Amygdala (tissue), 56 donors: Measurements from ENCODE around the gene MEIOSIN.
A peak's percentile ranks its signal among the peaks of the same experiment; 100 is the strongest.

Source experiments
- DNase-seq, 56 donors: peaks; one replicate each; lab custom pipeline; 2025; lab: John Stamatoyannopoulos, UW

MEIOSIN gene

DNA sequence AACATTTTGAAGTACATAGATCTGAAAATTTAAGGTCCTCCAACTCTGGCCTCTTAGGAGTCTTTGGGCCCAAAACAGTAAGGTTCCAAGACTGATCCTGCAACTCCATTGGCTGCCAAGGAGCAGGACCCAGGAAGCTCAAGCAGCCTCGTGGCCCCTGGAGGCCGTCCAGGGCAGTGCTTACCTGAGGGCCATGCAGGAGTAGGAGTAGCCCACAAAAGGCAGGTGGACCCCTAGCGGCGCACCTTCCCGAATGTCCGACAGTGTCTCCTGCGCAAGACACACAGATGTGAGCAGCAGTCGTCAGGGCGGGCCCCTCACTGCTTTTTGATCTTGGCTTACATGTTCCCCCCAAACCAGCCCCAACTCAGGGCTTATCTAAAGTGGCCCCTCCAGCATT is 41.5 kb downstream of the MEIOSIN start:
- no peak for DNase-seq

DNA sequence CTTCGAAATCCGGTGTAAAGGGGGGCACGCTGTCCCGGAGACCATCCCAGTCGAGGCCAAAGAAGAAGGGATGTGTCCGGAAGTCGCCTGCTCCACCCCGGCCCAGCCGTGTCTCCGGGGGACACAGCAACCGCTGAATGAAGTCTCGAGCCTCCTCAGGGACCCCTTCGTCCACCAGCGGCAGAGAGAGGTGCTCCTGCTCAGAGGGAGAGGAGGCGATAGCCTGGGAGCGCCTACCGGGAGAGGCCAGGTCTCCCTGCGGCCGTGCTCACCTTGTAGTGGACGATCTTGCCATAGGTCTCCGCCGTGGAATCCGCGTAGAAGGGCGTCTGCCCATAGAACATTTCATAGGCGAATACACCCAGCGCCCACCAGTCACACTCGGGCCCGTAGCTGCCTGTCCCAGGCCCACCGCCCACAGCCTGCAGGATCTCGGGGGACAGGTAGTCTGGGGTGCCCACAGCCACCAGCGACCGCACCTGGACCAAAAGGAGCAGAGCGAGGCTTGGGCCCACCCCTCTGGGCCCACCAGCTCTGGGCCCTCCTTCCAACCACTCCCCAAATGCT is 44.2 kb downstream of the MEIOSIN start:
- no peak for DNase-seq

DNA sequence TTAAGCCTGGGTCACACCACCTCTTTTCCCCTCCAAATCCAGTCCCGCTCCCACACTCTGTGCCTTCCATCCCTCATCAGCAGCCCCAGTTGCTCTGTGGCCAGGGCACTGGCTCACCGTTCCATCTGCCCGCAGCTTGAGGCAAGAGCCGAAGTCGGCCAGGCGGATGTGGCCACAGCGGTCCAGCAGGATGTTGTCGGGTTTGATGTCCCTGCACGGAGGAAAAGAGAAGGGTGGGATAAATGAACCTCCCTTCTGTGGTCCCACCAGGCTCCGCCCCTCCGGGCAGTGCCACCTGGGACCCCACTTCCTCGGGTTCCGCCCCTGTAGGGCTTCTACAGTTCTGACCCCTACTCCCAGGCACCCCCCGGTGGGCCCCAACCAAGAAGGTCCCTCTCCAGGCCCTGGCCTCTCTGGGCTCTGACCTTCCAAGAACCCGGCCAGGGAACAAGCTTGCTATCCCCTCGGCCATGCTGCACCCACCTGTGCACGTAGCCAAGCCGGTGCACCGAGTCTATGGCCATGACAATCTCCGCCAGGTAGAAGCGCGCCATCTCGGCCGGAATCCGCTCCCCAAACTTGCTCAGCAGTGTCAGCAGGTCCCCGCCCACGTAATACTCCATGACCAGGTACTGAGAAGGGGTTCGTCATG is 44.9 kb downstream of the MEIOSIN start:
- DNase-seq, result no peak

DNA sequence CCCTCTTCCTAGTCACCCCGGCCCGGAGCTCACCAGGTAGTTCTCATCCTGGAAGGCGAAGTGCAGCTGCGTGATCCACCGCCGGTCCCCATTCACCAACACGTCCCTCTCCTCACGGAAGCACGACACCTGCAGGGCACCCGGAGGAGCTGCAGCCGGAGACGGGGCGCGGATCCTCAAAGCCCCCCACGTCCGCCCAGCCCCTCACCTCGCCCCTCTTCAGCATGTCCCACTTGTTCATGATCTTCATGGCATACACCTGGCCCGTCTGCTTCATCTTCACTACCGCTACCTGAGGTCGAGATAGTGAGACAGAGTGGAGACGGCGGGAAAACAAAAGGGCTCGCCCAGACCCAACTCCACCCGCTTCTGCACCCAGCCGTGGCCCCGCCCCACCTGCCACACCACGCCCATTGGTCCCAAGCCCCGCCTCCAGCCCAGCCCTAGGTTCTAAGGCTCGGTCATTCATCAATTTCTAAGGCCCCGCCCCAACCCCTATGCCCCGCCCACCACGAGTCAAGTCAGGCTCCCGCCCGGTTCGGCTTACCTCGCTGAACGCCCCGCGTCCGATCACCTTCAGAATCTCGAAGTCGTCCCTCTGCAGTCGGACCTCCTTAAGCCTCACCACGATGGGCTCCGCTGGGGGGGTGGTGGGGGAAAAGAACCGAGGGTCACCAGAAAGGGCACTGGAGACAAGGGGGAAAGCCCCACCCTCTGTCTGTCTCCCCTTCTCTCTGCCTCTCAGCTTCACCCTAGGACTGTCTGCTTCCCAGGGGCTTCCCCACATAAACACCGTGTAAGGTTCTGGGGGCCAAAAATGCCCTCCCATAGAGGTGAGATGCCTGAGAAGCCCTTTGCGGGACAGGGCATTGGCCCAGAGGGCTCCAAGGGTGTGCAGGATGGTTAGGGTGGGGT is 46.2 kb downstream of the MEIOSIN start:
- peak in 1 of 56 donors; percentile 49 for DNase-seq

DNA sequence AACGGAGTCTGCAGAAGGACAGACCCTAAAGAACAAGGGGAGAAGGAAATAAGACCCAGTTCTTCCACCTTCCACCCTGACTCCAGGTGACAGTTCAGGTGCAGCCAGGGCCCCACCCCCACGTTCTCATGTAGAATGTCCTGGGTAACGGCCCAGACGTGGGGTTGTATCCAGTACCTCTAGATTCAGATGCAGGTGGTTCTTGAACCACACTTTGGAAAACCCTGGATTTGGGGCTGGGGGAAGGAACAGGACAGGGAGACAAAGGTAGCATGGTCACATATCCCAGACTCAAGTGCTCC is 46.9 kb downstream of the MEIOSIN start:
- no peak for DNase-seq

DNA sequence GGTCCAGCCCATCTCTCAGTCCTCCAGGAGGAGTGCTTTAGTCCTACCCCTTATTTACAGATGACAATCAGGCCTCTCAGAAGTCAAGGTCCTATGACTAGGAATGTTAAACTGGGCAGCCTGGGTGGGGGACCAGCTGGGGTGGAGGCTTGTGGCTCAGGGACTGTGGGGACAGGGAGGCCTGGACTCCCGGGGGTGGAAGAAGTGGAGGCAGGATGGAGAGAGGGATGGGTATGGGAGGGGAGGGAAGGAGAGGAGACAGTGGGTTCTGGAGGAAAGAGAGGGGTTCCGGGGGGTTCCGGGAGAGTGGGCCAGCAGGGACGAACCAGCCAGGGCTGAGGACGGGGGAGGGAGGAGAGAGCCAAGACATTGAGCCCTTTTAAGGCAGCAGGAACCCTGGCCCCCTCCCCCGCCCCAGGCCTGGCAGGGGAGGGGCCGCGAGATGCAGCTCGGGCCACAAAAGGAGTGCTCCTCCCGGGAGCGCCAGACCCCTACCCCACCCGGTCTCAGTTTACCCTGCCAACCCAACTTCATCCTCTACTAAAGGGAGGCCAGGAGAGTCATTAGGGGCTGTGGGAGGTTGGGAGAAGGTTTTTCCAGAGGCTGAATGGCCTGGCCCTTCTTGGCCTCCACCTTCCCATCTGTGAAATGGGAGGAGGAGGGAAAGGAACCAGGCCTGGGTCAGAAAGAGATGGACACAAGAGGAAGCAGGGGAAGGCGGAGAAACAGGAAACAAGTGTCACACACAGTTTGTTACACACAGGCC is 47.4 kb downstream of the MEIOSIN start:
- no peak for DNase-seq

DNA sequence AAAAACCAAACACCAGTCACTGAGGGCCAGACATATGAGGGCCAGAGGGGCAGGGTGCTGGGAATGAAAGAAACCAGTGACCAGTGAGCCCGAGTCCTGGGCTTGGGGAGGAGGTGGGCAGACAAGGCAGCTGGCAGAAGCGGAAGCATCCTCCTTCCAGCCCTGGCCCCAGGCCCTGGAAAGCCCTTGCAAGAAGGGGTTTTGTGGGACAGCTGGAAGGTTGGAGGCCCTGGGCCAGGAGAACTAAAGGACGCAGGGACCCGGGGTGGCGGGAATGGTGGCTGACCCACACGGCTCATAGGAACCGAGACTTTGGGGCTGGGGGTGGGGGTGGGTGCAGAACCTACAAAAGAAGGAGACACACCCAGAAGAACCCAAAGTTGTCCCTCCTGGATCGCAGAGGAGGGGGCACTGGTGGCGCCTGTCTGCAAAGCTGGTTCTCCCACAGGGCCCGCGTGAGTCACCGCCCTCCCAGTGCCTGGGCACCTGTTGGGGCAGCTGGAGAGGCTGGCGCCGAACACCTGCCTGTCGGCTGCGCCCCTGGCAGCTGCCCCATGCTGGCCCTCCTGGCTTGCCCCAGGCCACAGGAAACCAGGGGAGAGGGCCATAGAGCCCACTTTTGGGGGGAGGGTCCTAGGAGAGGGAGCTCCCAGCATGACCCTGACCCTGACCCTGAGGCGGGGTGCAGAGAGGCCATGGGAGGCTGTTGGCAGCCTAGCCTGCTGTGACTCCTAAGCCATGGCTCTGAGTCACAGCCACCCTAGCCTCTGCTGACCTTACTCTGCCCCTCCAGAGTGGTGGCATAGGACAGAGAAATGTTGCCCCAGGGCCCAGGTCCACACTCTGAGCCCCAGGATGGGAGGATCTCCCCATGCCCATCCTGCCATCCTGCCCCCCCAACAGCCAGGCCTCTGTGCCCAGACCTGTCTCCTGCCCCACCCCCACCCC is 48.2 kb downstream of the MEIOSIN start:
- DNase-seq, result peak in 2 of 56 donors; percentile 6 to 10

DNA sequence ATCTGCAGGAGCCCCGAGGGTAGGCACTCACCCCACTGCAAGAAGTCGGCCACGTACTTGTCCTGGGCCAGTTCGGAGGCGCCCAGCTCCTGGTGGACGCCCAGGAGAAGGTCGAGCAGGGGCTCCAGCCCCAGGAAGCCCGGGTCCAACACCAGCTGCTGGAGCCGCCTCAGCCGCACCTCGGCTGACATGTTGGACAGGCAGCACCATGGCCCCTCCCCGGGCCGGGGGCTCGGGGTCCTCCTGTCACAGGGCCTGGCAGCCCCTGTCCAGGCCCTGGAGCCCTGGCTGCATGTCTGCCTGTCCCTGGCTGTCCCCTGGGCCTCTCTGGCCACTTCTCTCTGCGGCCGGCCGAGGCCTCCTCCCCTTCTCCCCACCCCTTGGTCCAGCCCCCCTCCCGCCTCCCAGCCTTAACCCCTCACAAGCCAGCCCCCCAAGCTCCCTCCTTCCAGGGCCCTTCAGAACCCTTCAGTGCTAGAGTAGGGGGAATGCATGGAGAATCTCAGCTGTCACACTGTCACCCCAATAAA is 49.0 kb downstream of the MEIOSIN start, which contains the start of gene DMPK:
Gene DMPK, minus strand, starts transcription at position 329 of the 530 bp plus-strand sequence. Its CDS starts 138 bp downstream, at position 191.
- peak in 12 of 56 donors; percentile 10 to 42 (median 26) for DNase-seq

DNA sequence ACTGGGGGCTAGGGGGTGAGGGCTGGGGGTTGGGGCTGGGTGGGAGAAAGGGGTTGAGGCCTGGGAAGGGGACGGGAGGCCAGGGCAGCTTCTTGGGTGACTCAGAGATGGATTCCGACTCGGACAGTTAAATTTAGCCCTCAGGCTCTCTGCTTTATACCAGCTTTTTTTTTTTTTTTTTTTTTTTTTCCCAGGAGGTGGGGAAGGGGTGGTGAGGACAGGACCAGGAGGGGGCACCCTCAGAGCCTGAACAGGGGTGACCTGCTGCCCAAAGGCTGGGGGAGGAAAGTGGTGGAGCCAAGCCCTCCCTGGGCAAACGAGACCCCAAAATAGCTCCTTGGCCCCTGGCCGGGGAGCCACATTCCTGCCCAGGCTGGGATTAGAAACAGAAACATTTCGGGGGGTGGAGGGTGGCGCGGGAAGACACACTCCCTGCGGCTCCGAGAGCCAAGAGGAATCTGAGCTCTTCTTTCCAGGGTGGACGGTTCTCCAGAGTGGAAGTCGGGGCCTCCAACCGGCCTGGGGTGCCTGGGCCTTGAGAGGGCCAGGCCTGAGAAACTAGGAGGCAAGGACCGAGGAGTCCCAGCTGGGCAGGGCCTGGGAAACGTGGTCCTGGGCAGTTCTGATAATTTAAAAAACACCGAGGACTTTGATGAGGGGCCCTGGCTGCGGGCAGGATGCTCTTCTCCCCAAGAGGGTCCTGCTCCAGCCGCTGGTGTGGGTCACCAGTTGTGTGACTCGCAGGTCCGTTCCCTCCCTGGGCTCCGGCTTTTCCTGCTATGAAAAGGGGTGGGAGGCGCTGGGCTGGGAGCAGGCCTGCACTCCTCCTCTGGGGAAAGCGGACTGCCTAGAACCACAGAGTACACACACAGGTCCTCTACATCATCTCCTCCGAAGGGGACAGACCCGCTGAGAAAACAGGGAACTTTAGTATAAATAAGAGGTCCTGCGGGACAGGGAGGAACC is 49.9 kb downstream of the MEIOSIN start:
- peak in 1 of 56 donors; percentile 9 for DNase-seq

DNA sequence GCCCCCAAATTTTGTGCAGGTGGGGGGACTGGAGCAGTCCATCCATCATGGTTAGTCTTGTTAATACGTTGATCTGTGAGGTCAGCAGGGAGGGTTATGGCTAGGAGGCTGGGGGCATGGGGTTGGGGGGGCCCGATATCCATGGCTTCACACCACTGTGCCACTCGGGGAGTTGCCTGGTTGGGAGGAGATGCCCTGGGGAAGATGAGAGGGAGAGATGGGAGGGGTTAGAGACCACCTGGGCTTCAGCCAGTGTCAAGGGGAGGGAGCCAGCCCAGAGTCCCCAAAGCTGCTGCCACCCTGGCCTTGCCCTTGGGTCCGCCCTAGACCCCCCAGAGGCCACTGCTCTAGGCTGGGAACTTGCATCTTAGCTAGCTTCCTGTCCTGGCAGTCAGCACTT is 50.9 kb downstream of the MEIOSIN start:
- no peak for DNase-seq

DNA sequence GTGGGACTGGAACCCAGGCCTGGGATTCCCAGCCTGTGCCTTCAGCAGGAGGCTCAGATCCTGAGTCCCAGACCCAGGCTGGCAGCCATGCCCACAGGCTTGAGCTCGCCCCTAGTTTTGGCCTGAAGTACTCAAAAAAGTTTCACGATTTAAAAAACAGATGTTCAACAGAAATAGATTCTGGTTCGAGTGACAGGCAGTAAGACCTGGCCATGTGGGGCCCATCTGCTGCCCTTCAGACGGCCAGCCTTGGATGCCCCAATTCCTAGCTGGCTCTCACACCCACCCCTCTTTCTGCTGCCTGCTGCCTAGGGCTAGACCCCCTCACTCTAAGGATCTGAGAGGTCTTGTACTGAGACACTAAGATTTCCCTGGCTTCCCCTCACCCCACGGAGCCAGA is 51.9 kb downstream of the MEIOSIN start:
- DNase-seq, result no peak

DNA sequence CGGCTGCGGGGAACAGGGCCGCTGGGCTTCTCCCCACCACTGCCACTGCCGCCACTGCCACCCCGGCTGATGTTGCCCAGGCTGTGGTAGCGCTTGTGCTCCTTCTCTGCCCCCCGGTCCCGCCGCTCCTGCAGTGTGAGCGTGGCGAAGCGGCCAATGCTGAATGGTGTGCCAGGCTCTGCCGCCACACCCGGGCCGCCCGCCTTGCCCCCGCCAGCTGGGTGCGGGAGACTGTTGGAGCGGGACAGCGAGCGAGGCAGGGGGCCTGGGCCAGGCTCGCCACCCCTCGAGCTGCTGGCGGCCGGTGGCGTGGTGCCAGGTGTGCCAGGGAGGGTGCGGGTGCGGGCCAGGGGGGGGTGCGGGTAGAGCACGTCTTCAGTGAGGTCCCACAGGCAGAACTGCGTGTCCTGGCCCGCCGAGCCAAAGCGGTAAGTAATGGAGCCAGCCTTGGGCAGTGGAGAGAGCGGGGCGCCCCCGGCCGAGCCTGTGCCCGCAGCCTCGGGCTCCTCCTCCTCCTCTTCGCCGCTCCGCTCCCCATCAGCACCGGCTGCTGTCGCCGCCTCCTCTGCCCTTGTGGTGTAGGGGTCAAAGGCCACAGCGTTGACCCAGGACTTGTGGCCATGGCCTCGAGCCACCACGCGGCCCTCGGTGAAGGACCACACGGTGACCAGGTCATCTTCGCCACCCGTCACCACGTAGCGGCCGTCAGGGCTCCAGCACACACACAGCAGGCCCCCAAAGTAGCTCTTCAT is 52.7 kb downstream of the MEIOSIN start:
- DNase-seq, result no peak

DNA sequence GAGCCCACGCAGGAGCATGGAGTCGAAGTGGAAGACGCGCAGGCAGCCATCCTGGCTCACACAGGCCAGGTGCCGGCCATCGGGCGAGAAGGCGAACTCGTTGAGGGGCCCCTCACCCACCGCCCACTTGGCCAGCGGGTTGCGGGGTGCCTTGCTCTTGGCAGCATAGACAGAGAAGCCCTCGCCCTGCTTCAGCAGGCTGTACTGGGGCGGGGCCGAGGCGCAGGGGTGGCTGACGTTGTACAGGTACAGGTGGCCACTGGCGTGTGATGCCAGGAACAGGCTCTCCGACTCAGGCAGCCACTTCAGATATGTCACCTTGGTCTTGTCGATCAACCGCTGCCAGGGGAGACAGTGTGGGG is 53.3 kb downstream of the MEIOSIN start:
- DNase-seq, result no peak

DNA sequence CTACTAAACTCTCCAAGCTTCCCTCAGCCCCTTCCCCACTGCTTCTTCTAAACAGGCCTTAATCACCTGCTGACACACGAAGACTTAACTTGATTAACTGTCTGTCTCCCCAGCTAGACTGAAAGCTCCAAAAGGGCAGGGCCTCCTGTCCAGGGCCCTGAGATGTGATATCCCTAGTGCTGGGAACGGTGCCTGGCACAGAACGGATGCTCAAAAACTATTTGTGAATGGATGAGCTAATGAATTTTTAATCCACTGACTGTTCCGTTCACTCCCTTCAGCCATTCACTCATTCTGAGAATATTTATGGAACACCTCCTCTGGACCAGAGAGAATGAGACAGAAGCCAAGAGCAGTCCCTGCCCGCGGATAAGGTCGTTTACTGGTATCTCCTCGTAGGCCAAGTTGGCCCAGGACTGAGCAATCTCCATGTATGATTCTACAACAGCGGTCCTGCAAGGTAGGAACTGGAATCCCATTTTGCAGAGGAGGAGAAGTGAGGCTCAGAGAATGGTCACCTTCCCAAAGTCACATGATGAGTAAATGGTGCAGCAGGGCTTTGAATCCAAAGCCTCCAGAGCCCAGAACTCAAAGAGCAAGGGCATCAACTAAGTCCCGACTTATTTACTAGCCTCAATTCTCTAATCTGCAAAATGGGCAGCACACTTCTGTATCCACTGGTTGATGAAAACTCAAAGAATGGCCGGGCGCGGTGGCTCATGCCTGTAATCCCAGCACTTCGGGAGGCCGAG is 56.0 kb downstream of the MEIOSIN start:
- DNase-seq, result no peak

DNA sequence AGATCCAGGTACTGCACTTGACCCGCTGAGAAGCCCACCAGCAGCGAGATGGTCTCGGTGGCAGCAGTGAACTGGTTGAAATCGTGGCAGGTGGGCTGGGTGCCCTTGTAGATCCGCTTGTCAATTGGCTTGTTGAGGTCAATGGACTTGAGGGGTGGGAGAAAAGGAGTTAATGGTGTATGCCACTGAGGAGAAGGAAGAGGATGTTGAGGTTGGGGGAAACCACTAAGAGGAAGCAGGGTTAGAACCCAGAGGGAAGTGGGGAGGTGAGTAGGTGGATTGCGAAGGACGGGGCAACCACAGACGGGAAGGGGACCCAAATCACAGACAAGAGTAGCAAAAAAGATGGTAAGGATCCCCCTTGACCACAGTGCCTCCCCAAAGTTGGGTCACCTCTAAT is 57.7 kb downstream of the MEIOSIN start:
- DNase-seq, result no peak

DNA sequence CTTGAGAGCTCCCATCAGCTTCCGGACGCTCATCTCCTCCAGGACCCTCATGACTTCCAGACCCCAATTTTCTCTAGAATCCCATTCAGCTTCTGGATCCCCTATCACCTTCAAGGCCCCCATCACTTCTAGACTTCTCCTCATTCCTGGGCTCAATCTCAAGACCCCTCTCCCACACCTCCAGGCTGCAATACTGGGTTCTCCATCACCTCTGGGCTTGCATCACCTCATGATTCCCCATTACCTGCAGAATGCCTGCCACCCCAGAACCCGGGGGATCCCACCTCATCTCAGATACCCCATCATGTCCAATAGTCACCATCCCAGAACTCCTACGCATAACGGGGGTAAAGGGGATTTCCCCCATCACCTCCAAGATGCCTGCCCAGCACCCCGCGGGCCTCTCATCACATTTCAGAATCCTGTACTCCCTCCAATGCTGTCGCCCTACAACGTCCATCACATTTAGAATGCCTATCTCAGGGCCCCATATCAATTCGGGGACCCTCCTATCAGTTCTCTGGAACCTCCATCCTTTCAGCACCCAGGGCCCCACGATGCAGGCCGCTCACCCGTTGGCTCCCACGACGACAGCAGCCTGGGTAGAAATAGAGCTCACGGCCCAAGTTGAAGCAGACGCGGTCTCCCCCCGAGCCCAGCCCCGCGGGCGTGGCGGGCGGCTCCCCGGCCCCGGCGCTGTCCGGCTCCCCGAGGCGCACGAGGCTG is 58.7 kb downstream of the MEIOSIN start:
- DNase-seq, result no peak
